GM12801 (cell line): ENCODE measurements around the gene OR8G1.

Experiments used
- CTCF ChIP-seq: IDR thresholded peaks from one replicate; pipeline ENCODE4 v1.5.1; 2011; ENCODE audit warnings: control low read depth; ENCODE audit not compliant: insufficient read length; ENCODE audit errors: extremely low read depth

The OR8G1 gene

GRCh38 chr11:124240621-124241397 lies at the start of gene OR8G1:
TSS of gene OR8G1 (plus strand) at chr11:124241095. CDS start at chr11:124249676, 8,581 bp downstream.
- no peak for TF ChIP-seq CTCF

GRCh38 chr11:124193221-124194010 lies 47.5 kb upstream of the OR8G1 start:
- TF ChIP-seq CTCF = no peak

- TF ChIP-seq CTCF = no peak
Observed at GRCh38 chr11:124194293-124195188, 46.4 kb upstream of the OR8G1 start.

GRCh38 chr11:124195189-124195734 lies 45.6 kb upstream of the OR8G1 start:
- TF ChIP-seq CTCF = no peak

GRCh38 chr11:124197999-124198398 lies 42.9 kb upstream of the OR8G1 start:
- TF ChIP-seq CTCF = no peak

GRCh38 chr11:124198897-124199296 lies 42.0 kb upstream of the OR8G1 start:
- TF ChIP-seq CTCF = no peak
